K562 (cell line): Measurements from ENCODE around the gene PTGR1.

Experiments
- CHD4 ChIP-seq: fragments of 200-600 bp; sonication (generic); IDR thresholded peaks from 3 replicates; pipeline ENCODE4 v1.6.1; 2012; ENCODE audit warnings: low read depth, mild to moderate bottlenecking, mixed read lengths, low read length, inconsistent platforms; ENCODE audit not compliant: insufficient read depth, insufficient replicate concordance, poor library complexity, severe bottlenecking
- CTCF ChIP-seq, 3 experiments: IDR thresholded peaks in 2 of 3; conservative IDR thresholded peaks in 1 of 3; 2 replicates each; pipeline ENCODE4 v1.5.1; 2011 to 2012; ENCODE audit warnings: low read length in 3 of 3, mild to moderate bottlenecking in 3 of 3, control low read depth in 2 of 3, improper control_type of control experiment in 1 of 3, inconsistent platforms in 1 of 3, low read depth in 1 of 3, mixed read lengths in 1 of 3, moderate library complexity in 1 of 3; ENCODE audit not compliant: insufficient read depth in 2 of 3
- ETV6 ChIP-seq, 3 experiments: fragments of 150-350 bp in 1 of 3; sonication (generic) in 1 of 3; formaldehyde crosslinking in 1 of 3; IDR thresholded peaks; 2 replicates each; pipeline versions ENCODE4 v1.6.1 to v1.8.0; 2014 to 2022; ENCODE audit warnings: borderline replicate concordance in 2 of 3, low read depth in 2 of 3, antibody characterized with exemption in 1 of 3, low read length in 1 of 3, mild to moderate bottlenecking in 1 of 3, missing genetic modification reagents in 1 of 3
- KLF1 ChIP-seq: fragments of 450-650 bp; IDR thresholded peaks from 2 replicates; pipeline ENCODE4 v1.6.1; 2016; ENCODE audit warnings: missing genetic modification characterization, missing compliant biosample characterization
- LCOR ChIP-seq: sonication (generic); formaldehyde crosslinking; IDR thresholded peaks from 2 replicates; pipeline ENCODE4 v1.8.0; 2022; ENCODE audit warnings: mild to moderate bottlenecking, missing genetic modification reagents
- RBM22 ChIP-seq: fragments of 200-400 bp; formaldehyde crosslinking; IDR thresholded peaks from 2 replicates; pipeline ENCODE4 v1.6.1; 2018; ENCODE audit warnings: low read length, low read depth; ENCODE audit not compliant: poor library complexity, severe bottlenecking
- RCOR1 ChIP-seq, 2 experiments: IDR thresholded peaks; 2 replicates each; pipeline ENCODE4 v1.6.1; 2012; ENCODE audit warnings: low read depth in 2 of 2, low read length in 2 of 2, borderline replicate concordance in 1 of 2, improper control_type of control experiment in 1 of 2
- ZC3H8 ChIP-seq: fragments of 450-650 bp; IDR thresholded peaks from 2 replicates; pipeline ENCODE4 v1.6.1; 2017
- ZNF609 ChIP-seq: sonication (generic); formaldehyde crosslinking; IDR thresholded peaks from 2 replicates; pipeline ENCODE4 v1.8.1; 2023; ENCODE audit warnings: missing genetic modification reagents, mild to moderate bottlenecking, borderline replicate concordance
- TF ChIP-seq, protein P1 (sequence below), 2 experiments: fragments of 450-650 bp; formaldehyde crosslinking in 1 of 2; IDR thresholded peaks; 2 replicates each; pipeline versions ENCODE4 v1.4.0 to v1.6.1; 2014 to 2020; ENCODE audit warnings: mild to moderate bottlenecking in 2 of 2, borderline replicate concordance in 1 of 2, low read depth in 1 of 2
- TF ChIP-seq, protein P2 (sequence below): fragments of 250-450 bp; sonication (Bioruptor Pico); IDR thresholded peaks from 2 replicates; pipeline ENCODE4 v1.8.0; 2021; ENCODE audit warnings: moderate library complexity, mild to moderate bottlenecking, inconsistent platforms
- TF ChIP-seq, protein P3 (sequence below): sonication (generic); formaldehyde crosslinking; IDR thresholded peaks from 2 replicates; pipeline ENCODE4 v1.8.0; 2022; ENCODE audit warnings: mild to moderate bottlenecking, missing genetic modification reagents, borderline replicate concordance

DNA sequence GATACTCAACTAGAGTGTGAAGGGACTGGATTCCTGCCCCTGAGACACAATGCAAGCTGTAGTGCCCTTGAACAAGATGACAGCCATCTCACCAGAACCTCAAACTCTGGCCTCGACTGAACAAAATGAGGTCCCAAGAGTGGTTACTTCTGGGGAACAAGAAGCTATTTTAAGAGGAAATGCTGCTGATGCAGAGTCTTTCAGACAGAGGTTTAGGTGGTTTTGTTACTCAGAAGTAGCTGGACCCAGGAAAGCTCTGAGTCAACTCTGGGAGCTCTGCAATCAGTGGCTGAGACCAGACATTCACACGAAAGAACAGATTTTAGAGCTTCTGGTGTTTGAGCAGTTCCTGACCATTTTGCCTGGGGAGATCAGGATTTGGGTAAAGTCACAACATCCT lies 72.1 kb downstream of the PTGR1 start:
- TF ChIP-seq CTCF (IDR thresholded peaks at IDR 0.05 in 2 of 3, conservative IDR thresholded peaks at IDR 0.05 in 1 of 3; ENCODE audit: insufficient read depth in 2 of 3, low read depth in 1 of 3, low read length in 3 of 3) (no peak), LCOR (no peak), ZC3H8 (no peak), RBM22 (no peak), ZNF609 (CRISPR knock-in tag) (no peak), ETV6 (IDR thresholded peaks at IDR 0.05; ENCODE audit: borderline replicate concordance in 1 of 2, low read depth in 2 of 2, low read length in 1 of 2) (no peak), ETV6 (CRISPR knock-in tag; IDR thresholded peaks at IDR 0.05; ENCODE audit: borderline replicate concordance) (no peak), CHD4 (no peak), RCOR1 (IDR thresholded peaks at IDR 0.05; ENCODE audit: borderline replicate concordance in 1 of 2, low read depth in 2 of 2, low read length in 2 of 2) (no peak), KLF1 (no peak)
- TF ChIP-seq, protein P1, sequence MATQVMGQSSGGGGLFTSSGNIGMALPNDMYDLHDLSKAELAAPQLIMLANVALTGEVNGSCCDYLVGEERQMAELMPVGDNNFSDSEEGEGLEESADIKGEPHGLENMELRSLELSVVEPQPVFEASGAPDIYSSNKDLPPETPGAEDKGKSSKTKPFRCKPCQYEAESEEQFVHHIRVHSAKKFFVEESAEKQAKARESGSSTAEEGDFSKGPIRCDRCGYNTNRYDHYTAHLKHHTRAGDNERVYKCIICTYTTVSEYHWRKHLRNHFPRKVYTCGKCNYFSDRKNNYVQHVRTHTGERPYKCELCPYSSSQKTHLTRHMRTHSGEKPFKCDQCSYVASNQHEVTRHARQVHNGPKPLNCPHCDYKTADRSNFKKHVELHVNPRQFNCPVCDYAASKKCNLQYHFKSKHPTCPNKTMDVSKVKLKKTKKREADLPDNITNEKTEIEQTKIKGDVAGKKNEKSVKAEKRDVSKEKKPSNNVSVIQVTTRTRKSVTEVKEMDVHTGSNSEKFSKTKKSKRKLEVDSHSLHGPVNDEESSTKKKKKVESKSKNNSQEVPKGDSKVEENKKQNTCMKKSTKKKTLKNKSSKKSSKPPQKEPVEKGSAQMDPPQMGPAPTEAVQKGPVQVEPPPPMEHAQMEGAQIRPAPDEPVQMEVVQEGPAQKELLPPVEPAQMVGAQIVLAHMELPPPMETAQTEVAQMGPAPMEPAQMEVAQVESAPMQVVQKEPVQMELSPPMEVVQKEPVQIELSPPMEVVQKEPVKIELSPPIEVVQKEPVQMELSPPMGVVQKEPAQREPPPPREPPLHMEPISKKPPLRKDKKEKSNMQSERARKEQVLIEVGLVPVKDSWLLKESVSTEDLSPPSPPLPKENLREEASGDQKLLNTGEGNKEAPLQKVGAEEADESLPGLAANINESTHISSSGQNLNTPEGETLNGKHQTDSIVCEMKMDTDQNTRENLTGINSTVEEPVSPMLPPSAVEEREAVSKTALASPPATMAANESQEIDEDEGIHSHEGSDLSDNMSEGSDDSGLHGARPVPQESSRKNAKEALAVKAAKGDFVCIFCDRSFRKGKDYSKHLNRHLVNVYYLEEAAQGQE (IDR thresholded peaks at IDR 0.05; ENCODE audit: borderline replicate concordance): no peak
- TF ChIP-seq, protein P1 (CRISPR knock-in tag; IDR thresholded peaks at IDR 0.05; ENCODE audit: low read depth): no peak
- TF ChIP-seq, protein P2, sequence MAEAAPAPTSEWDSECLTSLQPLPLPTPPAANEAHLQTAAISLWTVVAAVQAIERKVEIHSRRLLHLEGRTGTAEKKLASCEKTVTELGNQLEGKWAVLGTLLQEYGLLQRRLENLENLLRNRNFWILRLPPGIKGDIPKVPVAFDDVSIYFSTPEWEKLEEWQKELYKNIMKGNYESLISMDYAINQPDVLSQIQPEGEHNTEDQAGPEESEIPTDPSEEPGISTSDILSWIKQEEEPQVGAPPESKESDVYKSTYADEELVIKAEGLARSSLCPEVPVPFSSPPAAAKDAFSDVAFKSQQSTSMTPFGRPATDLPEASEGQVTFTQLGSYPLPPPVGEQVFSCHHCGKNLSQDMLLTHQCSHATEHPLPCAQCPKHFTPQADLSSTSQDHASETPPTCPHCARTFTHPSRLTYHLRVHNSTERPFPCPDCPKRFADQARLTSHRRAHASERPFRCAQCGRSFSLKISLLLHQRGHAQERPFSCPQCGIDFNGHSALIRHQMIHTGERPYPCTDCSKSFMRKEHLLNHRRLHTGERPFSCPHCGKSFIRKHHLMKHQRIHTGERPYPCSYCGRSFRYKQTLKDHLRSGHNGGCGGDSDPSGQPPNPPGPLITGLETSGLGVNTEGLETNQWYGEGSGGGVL: no peak
- TF ChIP-seq, protein P3, sequence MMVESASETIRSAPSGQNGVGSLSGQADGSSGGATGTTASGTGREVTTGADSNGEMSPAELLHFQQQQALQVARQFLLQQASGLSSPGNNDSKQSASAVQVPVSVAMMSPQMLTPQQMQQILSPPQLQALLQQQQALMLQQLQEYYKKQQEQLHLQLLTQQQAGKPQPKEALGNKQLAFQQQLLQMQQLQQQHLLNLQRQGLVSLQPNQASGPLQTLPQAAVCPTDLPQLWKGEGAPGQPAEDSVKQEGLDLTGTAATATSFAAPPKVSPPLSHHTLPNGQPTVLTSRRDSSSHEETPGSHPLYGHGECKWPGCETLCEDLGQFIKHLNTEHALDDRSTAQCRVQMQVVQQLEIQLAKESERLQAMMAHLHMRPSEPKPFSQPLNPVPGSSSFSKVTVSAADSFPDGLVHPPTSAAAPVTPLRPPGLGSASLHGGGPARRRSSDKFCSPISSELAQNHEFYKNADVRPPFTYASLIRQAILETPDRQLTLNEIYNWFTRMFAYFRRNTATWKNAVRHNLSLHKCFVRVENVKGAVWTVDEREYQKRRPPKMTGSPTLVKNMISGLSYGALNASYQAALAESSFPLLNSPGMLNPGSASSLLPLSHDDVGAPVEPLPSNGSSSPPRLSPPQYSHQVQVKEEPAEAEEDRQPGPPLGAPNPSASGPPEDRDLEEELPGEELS: no peak
